ENCODE data around the gene ELF1. TPM values are rescaled to one million over a fixed set of nuclear protein-coding genes. Genes with fewer than 3 reads are reported as not detected.

ELF1 gene
- total RNA-seq, 1 donor from 2014 or later, result 47.4 TPM

DNA sequence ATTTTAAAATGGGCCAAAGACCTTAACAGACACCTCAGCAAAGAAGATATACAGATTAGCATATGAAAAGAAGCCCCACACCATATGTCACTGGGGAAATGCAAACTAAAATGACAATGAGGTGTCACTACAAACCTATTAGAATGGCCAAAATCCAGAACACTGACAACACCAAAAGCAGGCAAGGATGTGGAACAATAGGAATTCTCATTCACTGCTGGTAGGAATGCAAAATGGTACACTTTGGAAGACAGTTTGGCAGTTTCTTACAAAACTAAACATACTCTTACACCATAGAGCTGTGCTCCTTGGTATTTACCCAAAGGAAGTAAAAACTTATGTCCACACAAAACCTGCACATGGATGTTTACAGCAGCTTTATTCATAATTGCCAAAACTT lies 23.1 kb downstream of the ELF1 start:
- peaks cover 23% of the 10 kb centered on the region for H3K4me1 Mint-ChIP-seq (ENCODE audit: unreplicated experiment)
- H3K27ac Mint-ChIP-seq, result peak overlapping the region; percentile 96
- H3K27me3 Mint-ChIP-seq, result no peaks in the 10 kb centered on the region
- no peak overlapping the region for H3K4me3 Mint-ChIP-seq
- H3K9me3 Mint-ChIP-seq, result no peaks in the 10 kb centered on the region
- TF ChIP-seq, protein P1, sequence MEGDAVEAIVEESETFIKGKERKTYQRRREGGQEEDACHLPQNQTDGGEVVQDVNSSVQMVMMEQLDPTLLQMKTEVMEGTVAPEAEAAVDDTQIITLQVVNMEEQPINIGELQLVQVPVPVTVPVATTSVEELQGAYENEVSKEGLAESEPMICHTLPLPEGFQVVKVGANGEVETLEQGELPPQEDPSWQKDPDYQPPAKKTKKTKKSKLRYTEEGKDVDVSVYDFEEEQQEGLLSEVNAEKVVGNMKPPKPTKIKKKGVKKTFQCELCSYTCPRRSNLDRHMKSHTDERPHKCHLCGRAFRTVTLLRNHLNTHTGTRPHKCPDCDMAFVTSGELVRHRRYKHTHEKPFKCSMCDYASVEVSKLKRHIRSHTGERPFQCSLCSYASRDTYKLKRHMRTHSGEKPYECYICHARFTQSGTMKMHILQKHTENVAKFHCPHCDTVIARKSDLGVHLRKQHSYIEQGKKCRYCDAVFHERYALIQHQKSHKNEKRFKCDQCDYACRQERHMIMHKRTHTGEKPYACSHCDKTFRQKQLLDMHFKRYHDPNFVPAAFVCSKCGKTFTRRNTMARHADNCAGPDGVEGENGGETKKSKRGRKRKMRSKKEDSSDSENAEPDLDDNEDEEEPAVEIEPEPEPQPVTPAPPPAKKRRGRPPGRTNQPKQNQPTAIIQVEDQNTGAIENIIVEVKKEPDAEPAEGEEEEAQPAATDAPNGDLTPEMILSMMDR (conservative IDR thresholded peaks at IDR 0.05), result no peak
- peaks cover 12% of the 10 kb centered on the region for H3K36me3 Mint-ChIP-seq
- DNase-seq (ENCODE audit: extremely low spot score, unreplicated experiment), result no peak

DNA sequence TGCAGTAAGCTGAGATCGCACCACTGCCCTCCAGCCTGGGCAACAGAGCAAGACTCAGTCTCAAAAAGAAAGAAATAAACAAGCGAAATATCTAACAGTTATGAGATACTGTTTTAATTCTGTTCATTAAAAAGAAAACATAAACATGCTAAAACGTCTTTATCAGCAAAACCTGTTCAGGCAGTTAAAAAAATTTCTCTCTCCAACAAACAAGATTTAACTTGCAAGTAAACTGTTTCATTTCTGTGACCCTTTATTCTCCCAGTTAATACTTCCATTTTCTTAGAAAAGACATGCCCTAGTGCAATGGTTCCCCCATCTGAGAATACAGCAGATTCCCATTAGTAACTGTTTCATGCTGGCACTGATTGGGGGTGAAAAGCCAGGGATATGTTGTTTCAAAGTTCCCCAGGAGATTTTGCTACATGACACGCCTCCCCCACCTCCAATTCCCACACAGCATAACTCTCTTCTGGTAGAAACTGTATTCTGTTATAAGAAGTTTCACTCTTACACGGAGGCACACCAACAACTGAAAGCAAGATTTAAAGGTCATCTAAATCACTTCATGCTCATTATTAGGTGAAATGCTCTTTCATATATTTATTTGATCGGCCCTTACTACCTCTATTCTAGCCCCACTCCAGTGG lies 24.4 kb downstream of the ELF1 start:
- H3K27ac Mint-ChIP-seq, result peak overlapping the region; percentile 96
- peaks cover 12% of the 10 kb centered on the region for H3K36me3 Mint-ChIP-seq

DNA sequence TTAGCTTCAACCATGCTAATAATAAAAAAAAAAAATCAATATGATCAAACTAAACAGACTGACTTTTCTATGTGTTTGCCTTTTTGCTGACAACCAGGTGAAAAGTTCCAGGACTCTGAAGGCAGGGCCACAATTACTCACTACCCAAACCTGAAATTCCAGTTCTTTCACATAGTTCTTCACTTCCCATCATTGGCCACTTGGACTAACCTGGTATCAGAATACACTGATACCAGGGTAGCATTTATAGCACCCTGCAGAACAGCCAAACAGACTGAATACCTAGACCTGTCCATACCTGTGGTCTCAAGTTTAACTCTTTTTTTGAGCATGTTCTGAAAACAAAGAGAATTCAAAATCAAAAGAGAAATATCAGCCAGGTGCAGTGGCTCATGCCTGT lies 25.1 kb downstream of the ELF1 start:
- Mint-ChIP-seq H3K4me3 (peak overlapping the region; percentile 77), H3K27me3 (no peaks in the 10 kb centered on the region), H3K36me3 (peaks cover 12% of the 10 kb centered on the region), H3K27ac (peak overlapping the region; percentile 96), H3K9me3 (no peaks in the 10 kb centered on the region), H3K4me1 (ENCODE audit: unreplicated experiment) (peaks cover 23% of the 10 kb centered on the region)
- TF ChIP-seq, protein P1 (conservative IDR thresholded peaks at IDR 0.05), result no peak
- DNase-seq (ENCODE audit: extremely low spot score, unreplicated experiment), result no peak

More for the DNA sequence above, 24.4 kb downstream of the ELF1 start:
- TF ChIP-seq, protein P1 (conservative IDR thresholded peaks at IDR 0.05), result no peak
- H3K9me3 Mint-ChIP-seq, result no peaks in the 10 kb centered on the region
- no peaks in the 10 kb centered on the region for H3K27me3 Mint-ChIP-seq
- peak overlapping the region; percentile 77 for H3K4me3 Mint-ChIP-seq
- no peak for DNase-seq (ENCODE audit: extremely low spot score, unreplicated experiment)
- H3K4me1 Mint-ChIP-seq (ENCODE audit: unreplicated experiment), result peaks cover 23% of the 10 kb centered on the region

DNA sequence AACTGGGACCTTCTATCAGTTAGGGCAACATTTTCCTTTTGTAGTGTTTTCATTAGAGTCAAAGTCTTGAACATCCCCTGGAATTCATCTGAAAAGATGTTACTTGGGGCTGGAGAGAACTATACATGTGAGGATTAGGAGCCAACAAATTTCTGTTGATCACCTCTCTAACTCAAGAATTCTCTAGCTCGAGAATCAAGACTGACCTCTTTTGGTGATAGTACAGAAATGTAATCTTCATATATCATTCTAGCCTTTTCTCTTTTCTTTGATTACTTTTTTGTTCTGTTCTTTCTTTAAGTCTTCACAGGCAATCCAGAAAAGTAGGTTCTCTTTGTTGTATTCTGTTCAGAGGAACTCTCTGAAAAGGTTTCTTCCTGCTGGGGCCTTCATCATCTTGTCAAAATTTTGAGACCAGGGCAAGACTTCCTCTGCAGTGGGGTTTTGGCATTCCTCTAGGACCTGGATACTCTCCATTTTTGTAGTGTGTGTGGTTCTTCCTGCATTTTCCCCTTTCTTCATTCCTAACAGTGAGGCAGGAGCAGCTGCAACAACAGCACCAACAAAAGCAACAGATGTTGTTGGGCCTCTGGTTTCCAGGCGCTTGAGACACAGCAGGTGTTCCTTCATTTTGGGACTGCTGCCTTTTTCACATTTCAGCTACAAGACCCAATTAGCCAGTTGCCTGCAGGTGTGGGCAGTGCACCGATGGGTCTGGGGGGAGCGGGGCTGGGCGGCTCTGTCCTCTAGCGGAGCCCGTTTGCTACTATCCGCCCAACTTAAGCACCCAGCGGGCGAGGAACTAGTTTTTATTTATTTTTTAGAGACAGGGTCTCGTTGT lies 26.2 kb downstream of the ELF1 start:
- Mint-ChIP-seq H3K4me1 (ENCODE audit: unreplicated experiment) (peaks cover 23% of the 10 kb centered on the region), H3K27me3 (no peaks in the 10 kb centered on the region), H3K27ac (peak overlapping the region; percentile 96), H3K4me3 (peak overlapping the region; percentile 50), H3K36me3 (peaks cover 12% of the 10 kb centered on the region), H3K9me3 (no peaks in the 10 kb centered on the region)
- no peak for DNase-seq (ENCODE audit: extremely low spot score, unreplicated experiment)
- TF ChIP-seq, protein P1 (conservative IDR thresholded peaks at IDR 0.05), result no peak

DNA sequence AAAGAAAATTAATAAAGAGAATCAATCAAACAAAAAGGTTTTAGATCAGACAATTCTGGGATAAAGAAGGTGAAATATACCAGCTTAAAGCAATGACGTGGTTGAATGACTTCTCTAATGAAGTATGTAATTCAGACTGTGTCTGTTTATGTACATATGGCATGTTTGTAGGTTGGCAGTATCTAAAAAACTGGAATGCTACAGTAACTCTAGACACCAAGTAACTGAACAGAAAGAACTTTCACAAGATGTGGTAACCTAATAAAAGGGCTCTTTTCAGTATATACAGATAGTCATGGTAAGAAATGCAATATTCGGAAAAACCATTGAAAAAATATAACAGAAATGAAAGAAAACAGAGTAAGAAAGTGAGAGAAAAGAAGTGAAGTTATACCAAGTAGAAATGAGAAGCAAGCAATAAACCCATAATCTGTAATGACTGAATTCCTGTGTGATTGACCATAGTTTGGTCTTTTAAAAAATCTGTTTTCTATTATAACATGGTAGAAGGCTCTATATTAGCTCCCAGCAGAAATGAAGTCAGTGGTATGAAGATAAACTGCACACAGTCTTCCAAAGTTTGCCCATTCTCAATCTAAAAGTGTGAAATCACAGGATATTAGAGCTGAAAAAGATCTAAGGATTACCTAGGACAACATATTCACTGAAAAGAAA lies 31.4 kb downstream of the ELF1 start:
- no peaks in the 10 kb centered on the region for H3K9me3 Mint-ChIP-seq
- H3K4me3 Mint-ChIP-seq, result no peak overlapping the region
- no peak for DNase-seq (ENCODE audit: extremely low spot score, unreplicated experiment)
- H3K36me3 Mint-ChIP-seq, result no peaks in the 10 kb centered on the region
- H3K27ac Mint-ChIP-seq, result no peak overlapping the region
- TF ChIP-seq, protein P1 (conservative IDR thresholded peaks at IDR 0.05), result no peak
- H3K27me3 Mint-ChIP-seq, result no peaks in the 10 kb centered on the region
- peaks cover 23% of the 10 kb centered on the region for H3K4me1 Mint-ChIP-seq (ENCODE audit: unreplicated experiment)

All from type B pancreatic cell (in vitro differentiated cells).